Measurements from ENCODE around the gene RNF11.
A peak's percentile ranks its signal among the peaks of the same experiment; 100 is the strongest.
"Not testable (repeated sequence)": the region's sequence is repeated elsewhere in the genome, so short reads cannot be mapped to it uniquely, and the experiment has no call there.

RNF11 gene

GRCh38 chr1:51235673-51236530 lies at the start of gene RNF11:
RNF11 (plus strand) TSS chr1:51236273; CDS start chr1:51236757, 484 bp downstream.
- peak; percentile 75 for DNase-seq (ENCODE audit: low read depth, low spot score)

- DNase-seq (ENCODE audit: low read depth, low spot score), result no peak
Observed at GRCh38 chr1:51188230-51188629, 47.8 kb upstream of the RNF11 start.

- peak; percentile 15 for DNase-seq (ENCODE audit: low read depth, low spot score)
Observed at GRCh38 chr1:51189421-51190073, 46.5 kb upstream of the RNF11 start.

- DNase-seq (ENCODE audit: low read depth, low spot score), result no peak
Observed at GRCh38 chr1:51190961-51191360, 45.1 kb upstream of the RNF11 start.

- peak; percentile 7 for DNase-seq (ENCODE audit: low read depth, low spot score)
Observed at GRCh38 chr1:51192213-51192843, 43.7 kb upstream of the RNF11 start.

- DNase-seq (ENCODE audit: low read depth, low spot score), result no peak
Observed at GRCh38 chr1:51193564-51193963, 42.5 kb upstream of the RNF11 start.

GRCh38 chr1:51203121-51203873 lies 32.8 kb upstream of the RNF11 start:
- DNase-seq (ENCODE audit: low read depth, low spot score), result no peak

- no peak for DNase-seq (ENCODE audit: low read depth, low spot score)
Observed at GRCh38 chr1:51203874-51204245, 32.2 kb upstream of the RNF11 start.

GRCh38 chr1:51210055-51210454 lies 26.0 kb upstream of the RNF11 start:
- no peak for DNase-seq (ENCODE audit: low read depth, low spot score)

- DNase-seq (ENCODE audit: low read depth, low spot score), result no peak
Observed at GRCh38 chr1:51210676-51211075, 25.4 kb upstream of the RNF11 start.

GRCh38 chr1:51214615-51215131 lies 21.4 kb upstream of the RNF11 start:
- DNase-seq (ENCODE audit: low read depth, low spot score), result no peak

- no peak for DNase-seq (ENCODE audit: low read depth, low spot score)
Observed at GRCh38 chr1:51215169-51215568, 20.9 kb upstream of the RNF11 start.

- DNase-seq (ENCODE audit: low read depth, low spot score), result no peak
Observed at GRCh38 chr1:51216631-51217030, 19.4 kb upstream of the RNF11 start.

GRCh38 chr1:51217101-51217500 lies 19.0 kb upstream of the RNF11 start:
- no peak for DNase-seq (ENCODE audit: low read depth, low spot score)

- DNase-seq (ENCODE audit: low read depth, low spot score), result no peak
Observed at GRCh38 chr1:51218570-51218969, 17.5 kb upstream of the RNF11 start.

GRCh38 chr1:51219022-51219421 lies 17.1 kb upstream of the RNF11 start:
- no peak for DNase-seq (ENCODE audit: low read depth, low spot score)

- DNase-seq (ENCODE audit: low read depth, low spot score), result not testable (repeated sequence)
Observed at GRCh38 chr1:51221529-51221928, 14.5 kb upstream of the RNF11 start.

- DNase-seq (ENCODE audit: low read depth, low spot score), result no peak
Observed at GRCh38 chr1:51222136-51222787, 13.8 kb upstream of the RNF11 start.

- no peak for DNase-seq (ENCODE audit: low read depth, low spot score)
Observed at GRCh38 chr1:51222809-51223208, 13.3 kb upstream of the RNF11 start.

- no peak for DNase-seq (ENCODE audit: low read depth, low spot score)
Observed at GRCh38 chr1:51224255-51224654, 11.8 kb upstream of the RNF11 start.

Data from activated CD4-positive, CD25-positive, alpha-beta regulatory T cell treated with anti-CD3 and anti-CD28 coated beads, Interleukin-2, amount 50 U/mL, for 16 hours (primary cell).